HepG2 (cell line): Measurements from ENCODE around the gene THRB. TPM values are rescaled to one million over a fixed set of nuclear protein-coding genes. Genes with fewer than 3 reads are reported as not detected.

Experiments used
- ATAC-seq: fragments of 200-7000 bp; cut with Tn5 transposase; 3 replicates; pipeline ENCODE4 v1.9.1; 2020; ENCODE audit warnings: mild to moderate bottlenecking, moderate library complexity
- BruUV-seq: library from RNA; stranded (reverse); fragments of 400-500 nt; replicated peaks from 2 replicates; lab custom pipeline; 2021; lab: Mats Ljungman, UMichigan
- CTCF ChIA-PET: fragments of 300-600 bp; formaldehyde crosslinking; extraction: SDS; loops from one replicate; lab custom pipeline; 2021; ENCODE audit warnings: low total read pairs, inconsistent platforms, low intra/inter-chr PET ratio; lab: Yijun Ruan, JAX
- POLR2A ChIA-PET: fragments of 350-600 bp; sonication (Branson Sonifier 250); formaldehyde crosslinking; loops from one replicate; lab custom pipeline; 2020; ENCODE audit warnings: antibody characterized with exemption, inconsistent platforms; lab: Yijun Ruan, JAX
- DNase-seq: peaks from one replicate; pipeline ENCODE4 v3.0.0-alpha.2; 2015; ENCODE audit warnings: low spot score
- FAIRE-seq: peaks from 3 replicates; lab custom pipeline; 2011; peaks lifted over from hg19 to GRCh38; lab: Jason Lieb, UNC
- H2AFZ ChIP-seq: one replicate; pipeline ENCODE4 v1.6.1; 2011; ENCODE audit warnings: low read length, inconsistent platforms
- H3K27ac ChIP-seq: fragments of 300-600 bp; 3 replicates; pipeline ENCODE4 v1.8.0; 2011; ENCODE audit warnings: mixed run types, mild to moderate bottlenecking, mixed read lengths, low read length, inconsistent platforms; ENCODE audit not compliant: insufficient read depth; ENCODE audit errors: extremely low read length
- H3K27me3 ChIP-seq, 2 experiments: fragments of 200-600 bp in 1 of 2; 2 replicates in 1 of 2; 3 replicates in 1 of 2; pipeline versions ENCODE4 v1.6.0 to v1.8.0; 2011; ENCODE audit warnings: low read length in 2 of 2, mild to moderate bottlenecking in 2 of 2, moderate library complexity in 2 of 2, inconsistent platforms in 1 of 2; ENCODE audit not compliant: insufficient read depth in 2 of 2, control insufficient read depth in 1 of 2
- H3K36me3 ChIP-seq, 2 experiments: fragments of 200-600 bp in 1 of 2; replicated peaks in 1 of 2; 2 replicates in 1 of 2; 3 replicates in 1 of 2; pipeline versions ENCODE4 v1.5.1 to v1.8.0; 2011; ENCODE audit warnings: low read length in 2 of 2, inconsistent platforms in 1 of 2; ENCODE audit not compliant: insufficient read depth in 2 of 2, control insufficient read depth in 1 of 2
- H3K4me1 ChIP-seq: 2 replicates; pipeline ENCODE4 v1.5.1; 2012; ENCODE audit warnings: low read length, inconsistent platforms; ENCODE audit not compliant: insufficient read depth
- H3K4me2 ChIP-seq: 2 replicates; pipeline ENCODE4 v1.6.0; 2011; ENCODE audit warnings: low read depth, low read length, inconsistent platforms
- H3K4me3 ChIP-seq, 3 experiments: fragments of 200-600 bp in 1 of 3; sonication (generic), shearing (Covaris generic) in 1 of 3; replicated peaks in 1 of 3; 2 replicates each; pipeline ENCODE4 v1.5.1; 2011 to 2016; ENCODE audit warnings: low read length in 3 of 3, inconsistent platforms in 2 of 3, low read depth in 2 of 3, mild to moderate bottlenecking in 2 of 3, control low read depth in 1 of 3, mixed read lengths in 1 of 3; ENCODE audit not compliant: insufficient read depth in 1 of 3
- H3K79me2 ChIP-seq: one replicate; pipeline ENCODE4 v1.6.1; 2011; ENCODE audit warnings: low read length, inconsistent platforms; ENCODE audit not compliant: insufficient read depth
- H3K9ac ChIP-seq: 2 replicates; pipeline ENCODE4 v1.6.0; 2011; ENCODE audit warnings: mild to moderate bottlenecking, low read depth, low read length, inconsistent platforms; ENCODE audit not compliant: insufficient read depth
- H3K9me3 ChIP-seq: 2 replicates; pipeline ENCODE4 v1.5.1; 2012; ENCODE audit warnings: mild to moderate bottlenecking, low read length
- H4K20me1 ChIP-seq: 2 replicates; pipeline ENCODE4 v1.6.0; 2011; ENCODE audit warnings: inconsistent platforms, mild to moderate bottlenecking, low read length, moderate library complexity; ENCODE audit not compliant: insufficient read depth
- FOSL1 ChIP-seq: sonication (generic); formaldehyde crosslinking; IDR thresholded peaks from 2 replicates; pipeline ENCODE4 v1.9.0; 2021; ENCODE audit warnings: missing genetic modification reagents, borderline replicate concordance
- NAIF1 ChIP-seq: sonication (generic); formaldehyde crosslinking; IDR thresholded peaks from 2 replicates; pipeline ENCODE4 v1.5.0; 2020; ENCODE audit warnings: mild to moderate bottlenecking, missing genetic modification reagents, borderline replicate concordance
- NFE2 ChIP-seq: sonication (generic); formaldehyde crosslinking; IDR thresholded peaks from 2 replicates; pipeline ENCODE4 v1.4.0; 2020; ENCODE audit warnings: missing genetic modification reagents
- NR1H2 ChIP-seq: sonication (generic); formaldehyde crosslinking; IDR thresholded peaks from 2 replicates; pipeline ENCODE4 v1.8.1; 2022; ENCODE audit warnings: low read depth, missing genetic modification reagents, borderline replicate concordance
- REPIN1 ChIP-seq: sonication (generic); formaldehyde crosslinking; IDR thresholded peaks from 2 replicates; pipeline ENCODE4 v1.8.0; 2022; ENCODE audit warnings: missing genetic modification reagents, low read depth, mild to moderate bottlenecking, borderline replicate concordance
- SAFB2 ChIP-seq: sonication (generic); formaldehyde crosslinking; IDR thresholded peaks from 2 replicates; pipeline ENCODE4 v1.5.1; 2020; ENCODE audit warnings: missing genetic modification reagents, low read depth, mild to moderate bottlenecking, borderline replicate concordance
- TAF1 ChIP-seq: sonication (generic); formaldehyde crosslinking; IDR thresholded peaks from 2 replicates; pipeline ENCODE4 v1.4.0; 2020; ENCODE audit warnings: missing genetic modification reagents
- ZMYM2 ChIP-seq: sonication (generic); formaldehyde crosslinking; IDR thresholded peaks from 2 replicates; pipeline ENCODE4 v1.8.0; 2022; ENCODE audit warnings: mild to moderate bottlenecking, missing genetic modification reagents
- ZMYM3 ChIP-seq: sonication (generic); formaldehyde crosslinking; IDR thresholded peaks from 2 replicates; pipeline ENCODE4 v1.5.1; 2020; ENCODE audit warnings: mild to moderate bottlenecking, missing genetic modification reagents
- ZNF160 ChIP-seq: sonication (generic); formaldehyde crosslinking; IDR thresholded peaks from 2 replicates; pipeline ENCODE4 v1.8.0; 2022; ENCODE audit warnings: mild to moderate bottlenecking, inconsistent platforms, missing genetic modification reagents
- ZNF235 ChIP-seq: sonication (generic); formaldehyde crosslinking; IDR thresholded peaks from 2 replicates; pipeline ENCODE4 v1.8.1; 2023; ENCODE audit warnings: mild to moderate bottlenecking, missing genetic modification reagents, borderline replicate concordance
- ZNF431 ChIP-seq: sonication (generic); formaldehyde crosslinking; IDR thresholded peaks from 2 replicates; pipeline ENCODE4 v1.9.0; 2022; ENCODE audit warnings: missing genetic modification reagents, low read depth, mild to moderate bottlenecking, borderline replicate concordance
- ZNF468 ChIP-seq: sonication (generic); formaldehyde crosslinking; IDR thresholded peaks from 2 replicates; pipeline ENCODE4 v1.8.0; 2022; ENCODE audit warnings: mild to moderate bottlenecking, moderate library complexity, missing genetic modification reagents
- WGBS: methylation state at CpG from one replicate; pipeline ENCODE4 v1.1.6; 2017; ENCODE audit warnings: low lambda C conversion rate; 5-methylcytosine and 5-hydroxymethylcytosine counted together
- in situ Hi-C: cut with HindIII; loops from 2 replicates; pipeline ENCODE4 v1.10.0; 2017; ENCODE audit warnings: low pct_unique_long_range_greater_than_20kb; ENCODE audit not compliant: extremely low pct_ligation_motif_present
- intact Hi-C: fragments of 100-400 bp; cut with micrococcal nuclease; formaldehyde crosslinking; loops from one replicate; pipeline ENCODE4 v1.10.0; 2022; ENCODE audit not compliant: unreplicated experiment
- polyA plus RNA-seq, 8 experiments: library from polyadenylated mRNA; depleted of rRNA in 3 of 8; stranded (reverse) in 7 of 8; unstranded in 1 of 8; fragments of >200 nt; fragmentation: Illumina TruSeq in 4 of 8; extraction: Trizol in 4 of 8; gene quantifications; 2 replicates each; pipeline versions ENCODE4 v1.2.1 to v1.2.3, GENCODE V29; 2011 to 2016; ENCODE audit warnings: low read depth in 4 of 8, missing spikeins in 1 of 8, mixed read lengths in 1 of 8; ENCODE audit not compliant: insufficient read depth in 1 of 8
- total RNA-seq, 5 experiments: library from RNA; depleted of rRNA; stranded (reverse); fragments of >200 nt; fragmentation: Illumina TruSeq; extraction: Trizol; gene quantifications; 2 replicates each; pipeline ENCODE4 v1.2.3, GENCODE V29; 2016; ENCODE audit warnings: low read depth in 1 of 5
- TF ChIP-seq, protein P1 (sequence below): IDR thresholded peaks from 2 replicates; pipeline ENCODE4 v1.6.1; 2012; ENCODE audit warnings: inconsistent platforms
- TF ChIP-seq, protein P2 (sequence below): sonication (generic); formaldehyde crosslinking; IDR thresholded peaks from 2 replicates; pipeline ENCODE4 v1.5.0; 2020; ENCODE audit warnings: mild to moderate bottlenecking, missing genetic modification reagents, borderline replicate concordance
- TF ChIP-seq, protein P3 (sequence below): sonication (generic); formaldehyde crosslinking; IDR thresholded peaks from 2 replicates; pipeline ENCODE4 v1.5.0; 2020; ENCODE audit warnings: mild to moderate bottlenecking, missing genetic modification reagents

THRB gene
- total and polyA plus RNA-seq, 2 of the 13 experiments (the other 11 are each of a cell fraction or from before 2014, with no cell fraction given), result 4.7 to 22.7 TPM

DNA sequence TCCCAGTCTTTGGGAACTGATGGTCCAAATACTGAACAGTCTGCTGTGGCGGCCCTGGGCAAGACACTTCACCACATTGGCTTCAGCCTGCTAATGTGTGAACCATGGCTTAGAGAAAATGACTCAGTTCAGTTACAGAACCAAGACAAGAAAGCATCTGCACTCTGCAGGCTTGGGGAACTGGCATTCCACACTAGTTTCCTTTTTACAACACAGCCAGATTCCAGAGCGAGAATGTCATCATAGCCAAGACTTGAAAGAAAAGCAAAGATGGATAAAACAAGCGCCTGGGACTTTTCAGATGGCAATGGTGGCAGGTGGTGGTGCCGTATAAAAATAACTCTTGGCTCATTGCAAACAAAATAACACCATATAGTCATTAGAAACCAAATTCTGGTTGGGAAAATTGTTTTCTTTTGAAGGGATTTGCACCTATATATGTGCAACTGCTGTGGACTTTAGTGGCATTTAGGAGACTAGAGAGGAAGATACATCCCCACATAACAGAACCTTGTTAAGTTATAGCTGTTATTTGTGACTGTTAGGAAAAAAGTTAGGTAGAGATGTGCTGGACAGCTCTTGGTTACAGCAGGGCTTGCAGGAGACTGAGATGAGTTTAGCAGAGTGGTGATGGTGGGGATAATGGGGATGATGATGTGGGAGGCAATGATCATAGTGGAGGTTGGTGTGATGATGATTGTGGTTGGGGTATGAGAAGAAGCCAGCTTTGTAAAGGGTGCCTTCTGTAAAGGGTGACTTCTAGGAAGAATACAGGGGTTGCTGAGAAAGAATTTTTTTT, 273.6 kb downstream of the THRB start:
- Histone ChIP-seq H3K9ac (no peak overlapping the region), H3K4me3 (no peak overlapping the region), H2AFZ (no peak overlapping the region), H3K36me3 (peaks cover 2 to 7% of the 10 kb centered on the region in 2 experiments; a peak in 2 of 5 replicates)
- CTCF ChIA-PET, result no interaction called here
- 96% methylated on average over 4 of the region's 4 CpGs for WGBS
- no peak for DNase-seq
- no peak for TF ChIP-seq REPIN1 (CRISPR knock-in tag)
- TF ChIP-seq ZNF160 (CRISPR knock-in tag), result no peak
- TF ChIP-seq, protein P1, sequence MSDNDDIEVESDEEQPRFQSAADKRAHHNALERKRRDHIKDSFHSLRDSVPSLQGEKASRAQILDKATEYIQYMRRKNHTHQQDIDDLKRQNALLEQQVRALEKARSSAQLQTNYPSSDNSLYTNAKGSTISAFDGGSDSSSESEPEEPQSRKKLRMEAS, result no peak
- no peak for TF ChIP-seq ZNF468 (CRISPR knock-in tag)
- no peak for TF ChIP-seq TAF1
- no peak for TF ChIP-seq ZMYM2 (CRISPR knock-in tag)
- TF ChIP-seq ZNF235 (CRISPR knock-in tag), result no peak
- TF ChIP-seq, protein P2, sequence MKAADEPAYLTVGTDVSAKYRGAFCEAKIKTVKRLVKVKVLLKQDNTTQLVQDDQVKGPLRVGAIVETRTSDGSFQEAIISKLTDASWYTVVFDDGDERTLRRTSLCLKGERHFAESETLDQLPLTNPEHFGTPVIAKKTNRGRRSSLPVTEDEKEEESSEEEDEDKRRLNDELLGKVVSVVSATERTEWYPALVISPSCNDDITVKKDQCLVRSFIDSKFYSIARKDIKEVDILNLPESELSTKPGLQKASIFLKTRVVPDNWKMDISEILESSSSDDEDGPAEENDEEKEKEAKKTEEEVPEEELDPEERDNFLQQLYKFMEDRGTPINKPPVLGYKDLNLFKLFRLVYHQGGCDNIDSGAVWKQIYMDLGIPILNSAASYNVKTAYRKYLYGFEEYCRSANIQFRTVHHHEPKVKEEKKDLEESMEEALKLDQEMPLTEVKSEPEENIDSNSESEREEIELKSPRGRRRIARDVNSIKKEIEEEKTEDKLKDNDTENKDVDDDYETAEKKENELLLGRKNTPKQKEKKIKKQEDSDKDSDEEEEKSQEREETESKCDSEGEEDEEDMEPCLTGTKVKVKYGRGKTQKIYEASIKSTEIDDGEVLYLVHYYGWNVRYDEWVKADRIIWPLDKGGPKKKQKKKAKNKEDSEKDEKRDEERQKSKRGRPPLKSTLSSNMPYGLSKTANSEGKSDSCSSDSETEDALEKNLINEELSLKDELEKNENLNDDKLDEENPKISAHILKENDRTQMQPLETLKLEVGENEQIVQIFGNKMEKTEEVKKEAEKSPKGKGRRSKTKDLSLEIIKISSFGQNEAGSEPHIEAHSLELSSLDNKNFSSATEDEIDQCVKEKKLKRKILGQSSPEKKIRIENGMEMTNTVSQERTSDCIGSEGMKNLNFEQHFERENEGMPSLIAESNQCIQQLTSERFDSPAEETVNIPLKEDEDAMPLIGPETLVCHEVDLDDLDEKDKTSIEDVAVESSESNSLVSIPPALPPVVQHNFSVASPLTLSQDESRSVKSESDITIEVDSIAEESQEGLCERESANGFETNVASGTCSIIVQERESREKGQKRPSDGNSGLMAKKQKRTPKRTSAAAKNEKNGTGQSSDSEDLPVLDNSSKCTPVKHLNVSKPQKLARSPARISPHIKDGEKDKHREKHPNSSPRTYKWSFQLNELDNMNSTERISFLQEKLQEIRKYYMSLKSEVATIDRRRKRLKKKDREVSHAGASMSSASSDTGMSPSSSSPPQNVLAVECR (CRISPR knock-in tag), result no peak
- no peak for TF ChIP-seq NR1H2
- TF ChIP-seq ZNF431, result no peak
- TF ChIP-seq FOSL1 (CRISPR knock-in tag), result no peak
- TF ChIP-seq ZMYM3 (CRISPR knock-in tag), result no peak
- TF ChIP-seq, protein P3, sequence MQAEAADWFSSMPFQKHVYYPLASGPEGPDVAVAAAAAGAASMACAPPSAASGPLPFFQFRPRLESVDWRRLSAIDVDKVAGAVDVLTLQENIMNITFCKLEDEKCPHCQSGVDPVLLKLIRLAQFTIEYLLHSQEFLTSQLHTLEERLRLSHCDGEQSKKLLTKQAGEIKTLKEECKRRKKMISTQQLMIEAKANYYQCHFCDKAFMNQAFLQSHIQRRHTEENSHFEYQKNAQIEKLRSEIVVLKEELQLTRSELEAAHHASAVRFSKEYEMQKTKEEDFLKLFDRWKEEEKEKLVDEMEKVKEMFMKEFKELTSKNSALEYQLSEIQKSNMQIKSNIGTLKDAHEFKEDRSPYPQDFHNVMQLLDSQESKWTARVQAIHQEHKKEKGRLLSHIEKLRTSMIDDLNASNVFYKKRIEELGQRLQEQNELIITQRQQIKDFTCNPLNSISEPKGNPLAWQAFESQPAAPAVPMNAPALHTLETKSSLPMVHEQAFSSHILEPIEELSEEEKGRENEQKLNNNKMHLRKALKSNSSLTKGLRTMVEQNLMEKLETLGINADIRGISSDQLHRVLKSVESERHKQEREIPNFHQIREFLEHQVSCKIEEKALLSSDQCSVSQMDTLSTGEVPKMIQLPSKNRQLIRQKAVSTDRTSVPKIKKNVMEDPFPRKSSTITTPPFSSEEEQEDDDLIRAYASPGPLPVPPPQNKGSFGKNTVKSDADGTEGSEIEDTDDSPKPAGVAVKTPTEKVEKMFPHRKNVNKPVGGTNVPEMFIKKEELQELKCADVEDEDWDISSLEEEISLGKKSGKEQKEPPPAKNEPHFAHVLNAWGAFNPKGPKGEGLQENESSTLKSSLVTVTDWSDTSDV, result no peak
- no peak for TF ChIP-seq SAFB2
- TF ChIP-seq NFE2 (CRISPR knock-in tag), result no peak
- TF ChIP-seq NAIF1 (CRISPR knock-in tag), result no peak
- TF ChIP-seq, all 625 proteins: peak for 0
- intact Hi-C loops (no loop called here), in situ Hi-C loops (no loop called here)
- no peaks in the 10 kb centered on the region for H3K9me3 ChIP-seq
- no peak for FAIRE-seq
- no peaks in the 10 kb centered on the region for H4K20me1 ChIP-seq
- no peaks in the 10 kb centered on the region for H3K27me3 ChIP-seq
- H3K79me2 ChIP-seq, result no peaks in the 10 kb centered on the region
- BruUV-seq, result no TSS peak
- H3K4me1 ChIP-seq, result peaks cover 9% of the 10 kb centered on the region; the same call in 1 of the 2 replicates
- POLR2A ChIA-PET, result no interaction called here
- no peak overlapping the region for H3K4me2 ChIP-seq
- H3K27ac ChIP-seq, result no peak overlapping the region
- ATAC-seq, result no peak
